ENCODE results near the gene RNU1-3. TPM values are rescaled to one million over a fixed set of nuclear protein-coding genes. Genes with fewer than 3 reads are reported as not detected.

Gene RNU1-3
- total and polyA plus RNA-seq, 2 of the 13 experiments (the other 11 are each of a cell fraction or from before 2014, with no cell fraction given), result under 0.01 to 11,018 TPM

GRCh38 chr1:16676661-16677523, 10.1 kb upstream of the RNU1-3 start (continued):
- TF ChIP-seq, protein P1, sequence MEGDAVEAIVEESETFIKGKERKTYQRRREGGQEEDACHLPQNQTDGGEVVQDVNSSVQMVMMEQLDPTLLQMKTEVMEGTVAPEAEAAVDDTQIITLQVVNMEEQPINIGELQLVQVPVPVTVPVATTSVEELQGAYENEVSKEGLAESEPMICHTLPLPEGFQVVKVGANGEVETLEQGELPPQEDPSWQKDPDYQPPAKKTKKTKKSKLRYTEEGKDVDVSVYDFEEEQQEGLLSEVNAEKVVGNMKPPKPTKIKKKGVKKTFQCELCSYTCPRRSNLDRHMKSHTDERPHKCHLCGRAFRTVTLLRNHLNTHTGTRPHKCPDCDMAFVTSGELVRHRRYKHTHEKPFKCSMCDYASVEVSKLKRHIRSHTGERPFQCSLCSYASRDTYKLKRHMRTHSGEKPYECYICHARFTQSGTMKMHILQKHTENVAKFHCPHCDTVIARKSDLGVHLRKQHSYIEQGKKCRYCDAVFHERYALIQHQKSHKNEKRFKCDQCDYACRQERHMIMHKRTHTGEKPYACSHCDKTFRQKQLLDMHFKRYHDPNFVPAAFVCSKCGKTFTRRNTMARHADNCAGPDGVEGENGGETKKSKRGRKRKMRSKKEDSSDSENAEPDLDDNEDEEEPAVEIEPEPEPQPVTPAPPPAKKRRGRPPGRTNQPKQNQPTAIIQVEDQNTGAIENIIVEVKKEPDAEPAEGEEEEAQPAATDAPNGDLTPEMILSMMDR (CRISPR knock-in tag; IDR thresholded peaks at IDR 0.05), result peak; percentile 67
- TF ChIP-seq ZFX (CRISPR knock-in tag; IDR thresholded peaks at IDR 0.05; ENCODE audit: low read depth), result peak; percentile 40; the same call in 1 of the 2 replicates
- peak; percentile 38; the same call in 1 of the 2 replicates for TF ChIP-seq HDAC2 (CRISPR knock-in tag; IDR thresholded peaks at IDR 0.05)
- peak; percentile 50; the same call in 1 of the 2 replicates for TF ChIP-seq ZBTB26 (CRISPR knock-in tag; IDR thresholded peaks at IDR 0.05; ENCODE audit: borderline replicate concordance)
- TF ChIP-seq, protein P2, sequence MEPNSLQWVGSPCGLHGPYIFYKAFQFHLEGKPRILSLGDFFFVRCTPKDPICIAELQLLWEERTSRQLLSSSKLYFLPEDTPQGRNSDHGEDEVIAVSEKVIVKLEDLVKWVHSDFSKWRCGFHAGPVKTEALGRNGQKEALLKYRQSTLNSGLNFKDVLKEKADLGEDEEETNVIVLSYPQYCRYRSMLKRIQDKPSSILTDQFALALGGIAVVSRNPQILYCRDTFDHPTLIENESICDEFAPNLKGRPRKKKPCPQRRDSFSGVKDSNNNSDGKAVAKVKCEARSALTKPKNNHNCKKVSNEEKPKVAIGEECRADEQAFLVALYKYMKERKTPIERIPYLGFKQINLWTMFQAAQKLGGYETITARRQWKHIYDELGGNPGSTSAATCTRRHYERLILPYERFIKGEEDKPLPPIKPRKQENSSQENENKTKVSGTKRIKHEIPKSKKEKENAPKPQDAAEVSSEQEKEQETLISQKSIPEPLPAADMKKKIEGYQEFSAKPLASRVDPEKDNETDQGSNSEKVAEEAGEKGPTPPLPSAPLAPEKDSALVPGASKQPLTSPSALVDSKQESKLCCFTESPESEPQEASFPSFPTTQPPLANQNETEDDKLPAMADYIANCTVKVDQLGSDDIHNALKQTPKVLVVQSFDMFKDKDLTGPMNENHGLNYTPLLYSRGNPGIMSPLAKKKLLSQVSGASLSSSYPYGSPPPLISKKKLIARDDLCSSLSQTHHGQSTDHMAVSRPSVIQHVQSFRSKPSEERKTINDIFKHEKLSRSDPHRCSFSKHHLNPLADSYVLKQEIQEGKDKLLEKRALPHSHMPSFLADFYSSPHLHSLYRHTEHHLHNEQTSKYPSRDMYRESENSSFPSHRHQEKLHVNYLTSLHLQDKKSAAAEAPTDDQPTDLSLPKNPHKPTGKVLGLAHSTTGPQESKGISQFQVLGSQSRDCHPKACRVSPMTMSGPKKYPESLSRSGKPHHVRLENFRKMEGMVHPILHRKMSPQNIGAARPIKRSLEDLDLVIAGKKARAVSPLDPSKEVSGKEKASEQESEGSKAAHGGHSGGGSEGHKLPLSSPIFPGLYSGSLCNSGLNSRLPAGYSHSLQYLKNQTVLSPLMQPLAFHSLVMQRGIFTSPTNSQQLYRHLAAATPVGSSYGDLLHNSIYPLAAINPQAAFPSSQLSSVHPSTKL (CRISPR knock-in tag; IDR thresholded peaks at IDR 0.05), result peak; percentile 45; the same call in 1 of the 2 replicates
- TF ChIP-seq THAP11 (CRISPR knock-in tag; IDR thresholded peaks at IDR 0.05), result 0 out of 2 replicates have a peak, but pooled peaks have one; percentile 19
- TF ChIP-seq, protein P3, sequence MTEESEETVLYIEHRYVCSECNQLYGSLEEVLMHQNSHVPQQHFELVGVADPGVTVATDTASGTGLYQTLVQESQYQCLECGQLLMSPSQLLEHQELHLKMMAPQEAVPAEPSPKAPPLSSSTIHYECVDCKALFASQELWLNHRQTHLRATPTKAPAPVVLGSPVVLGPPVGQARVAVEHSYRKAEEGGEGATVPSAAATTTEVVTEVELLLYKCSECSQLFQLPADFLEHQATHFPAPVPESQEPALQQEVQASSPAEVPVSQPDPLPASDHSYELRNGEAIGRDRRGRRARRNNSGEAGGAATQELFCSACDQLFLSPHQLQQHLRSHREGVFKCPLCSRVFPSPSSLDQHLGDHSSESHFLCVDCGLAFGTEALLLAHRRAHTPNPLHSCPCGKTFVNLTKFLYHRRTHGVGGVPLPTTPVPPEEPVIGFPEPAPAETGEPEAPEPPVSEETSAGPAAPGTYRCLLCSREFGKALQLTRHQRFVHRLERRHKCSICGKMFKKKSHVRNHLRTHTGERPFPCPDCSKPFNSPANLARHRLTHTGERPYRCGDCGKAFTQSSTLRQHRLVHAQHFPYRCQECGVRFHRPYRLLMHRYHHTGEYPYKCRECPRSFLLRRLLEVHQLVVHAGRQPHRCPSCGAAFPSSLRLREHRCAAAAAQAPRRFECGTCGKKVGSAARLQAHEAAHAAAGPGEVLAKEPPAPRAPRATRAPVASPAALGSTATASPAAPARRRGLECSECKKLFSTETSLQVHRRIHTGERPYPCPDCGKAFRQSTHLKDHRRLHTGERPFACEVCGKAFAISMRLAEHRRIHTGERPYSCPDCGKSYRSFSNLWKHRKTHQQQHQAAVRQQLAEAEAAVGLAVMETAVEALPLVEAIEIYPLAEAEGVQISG (CRISPR knock-in tag; IDR thresholded peaks at IDR 0.05), result peak; percentile 25; the same call in 1 of the 2 replicates
- TF ChIP-seq, protein P4, sequence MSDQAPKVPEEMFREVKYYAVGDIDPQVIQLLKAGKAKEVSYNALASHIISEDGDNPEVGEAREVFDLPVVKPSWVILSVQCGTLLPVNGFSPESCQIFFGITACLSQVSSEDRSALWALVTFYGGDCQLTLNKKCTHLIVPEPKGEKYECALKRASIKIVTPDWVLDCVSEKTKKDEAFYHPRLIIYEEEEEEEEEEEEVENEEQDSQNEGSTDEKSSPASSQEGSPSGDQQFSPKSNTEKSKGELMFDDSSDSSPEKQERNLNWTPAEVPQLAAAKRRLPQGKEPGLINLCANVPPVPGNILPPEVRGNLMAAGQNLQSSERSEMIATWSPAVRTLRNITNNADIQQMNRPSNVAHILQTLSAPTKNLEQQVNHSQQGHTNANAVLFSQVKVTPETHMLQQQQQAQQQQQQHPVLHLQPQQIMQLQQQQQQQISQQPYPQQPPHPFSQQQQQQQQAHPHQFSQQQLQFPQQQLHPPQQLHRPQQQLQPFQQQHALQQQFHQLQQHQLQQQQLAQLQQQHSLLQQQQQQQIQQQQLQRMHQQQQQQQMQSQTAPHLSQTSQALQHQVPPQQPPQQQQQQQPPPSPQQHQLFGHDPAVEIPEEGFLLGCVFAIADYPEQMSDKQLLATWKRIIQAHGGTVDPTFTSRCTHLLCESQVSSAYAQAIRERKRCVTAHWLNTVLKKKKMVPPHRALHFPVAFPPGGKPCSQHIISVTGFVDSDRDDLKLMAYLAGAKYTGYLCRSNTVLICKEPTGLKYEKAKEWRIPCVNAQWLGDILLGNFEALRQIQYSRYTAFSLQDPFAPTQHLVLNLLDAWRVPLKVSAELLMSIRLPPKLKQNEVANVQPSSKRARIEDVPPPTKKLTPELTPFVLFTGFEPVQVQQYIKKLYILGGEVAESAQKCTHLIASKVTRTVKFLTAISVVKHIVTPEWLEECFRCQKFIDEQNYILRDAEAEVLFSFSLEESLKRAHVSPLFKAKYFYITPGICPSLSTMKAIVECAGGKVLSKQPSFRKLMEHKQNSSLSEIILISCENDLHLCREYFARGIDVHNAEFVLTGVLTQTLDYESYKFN (CRISPR knock-in tag; conservative IDR thresholded peaks at IDR 0.05), result 0 out of 2 replicates have a peak, but pooled peaks have one; percentile 18
- TF ChIP-seq ZFY (CRISPR knock-in tag; IDR thresholded peaks at IDR 0.05), result peak; percentile 30; the same call in 1 of the 2 replicates

All from HepG2 (cell line).